NCI-H524 (cell line): ENCODE results near the gene KRTAP10-8.
"Not testable (repeated sequence)": the region's sequence is repeated elsewhere in the genome, so short reads cannot be mapped to it uniquely, and the experiment has no call there.

ENCODE experiments used
- DNase-seq, 2 experiments: peaks; one replicate each; lab custom pipeline; 2025; lab: John Stamatoyannopoulos, UW

Gene KRTAP10-8

DNA sequence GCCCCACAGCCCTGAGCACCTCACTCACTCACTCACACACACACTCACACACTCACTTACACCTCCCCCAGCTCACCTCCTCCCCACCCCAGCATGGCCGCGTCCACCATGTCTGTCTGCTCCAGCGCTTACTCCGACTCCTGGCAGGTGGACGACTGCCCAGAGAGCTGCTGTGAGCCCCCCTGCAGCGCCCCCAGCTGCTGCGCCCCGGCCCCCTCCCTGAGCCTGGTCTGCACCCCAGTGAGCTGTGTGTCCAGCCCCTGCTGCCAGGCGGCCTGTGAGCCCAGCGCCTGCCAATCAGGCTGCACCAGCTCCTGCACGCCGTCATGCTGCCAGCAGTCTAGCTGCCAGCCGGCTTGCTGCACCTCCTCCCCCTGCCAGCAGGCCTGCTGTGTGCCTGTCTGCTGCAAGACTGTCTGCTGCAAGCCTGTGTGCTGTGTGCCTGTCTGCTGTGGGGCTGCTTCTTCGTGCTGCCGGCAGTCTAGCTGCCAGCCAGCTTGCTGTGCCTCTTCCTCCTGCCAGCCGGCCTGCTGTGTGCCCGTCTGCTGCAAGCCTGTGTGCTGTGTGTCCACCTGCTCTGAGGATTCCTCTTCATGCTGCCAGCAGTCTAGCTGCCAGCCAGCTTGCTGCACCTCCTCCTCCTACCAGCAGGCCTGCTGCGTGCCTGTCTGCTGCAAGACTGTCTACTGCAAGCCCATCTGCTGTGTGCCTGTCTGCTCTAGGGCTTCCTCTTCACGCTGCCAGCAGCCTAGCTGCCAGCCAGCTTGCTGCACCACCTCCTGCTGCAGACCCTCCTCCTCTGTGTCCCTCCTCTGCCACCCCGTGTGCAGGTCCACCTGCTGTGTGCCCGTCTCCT lies 34.7 kb downstream of the KRTAP10-8 start, which contains the start of gene KRTAP10-11:
Gene KRTAP10-11 (plus strand): TSS at position 49 of the 856 bp plus-strand sequence. CDS start 45 bp downstream, at position 94.
- peak in 1 of 2 experiments; percentile 24 for DNase-seq

- peak; percentile 42 to 67 for DNase-seq
Measured at GRCh38 chr21:44647222-44647552, 35.3 kb downstream of the KRTAP10-8 start.

- DNase-seq, result no peak
Measured at GRCh38 chr21:44648557-44649311, 36.9 kb downstream of the KRTAP10-8 start.

GRCh38 chr21:44649521-44650100 lies 37.7 kb downstream of the KRTAP10-8 start:
- DNase-seq, result no peak

DNA sequence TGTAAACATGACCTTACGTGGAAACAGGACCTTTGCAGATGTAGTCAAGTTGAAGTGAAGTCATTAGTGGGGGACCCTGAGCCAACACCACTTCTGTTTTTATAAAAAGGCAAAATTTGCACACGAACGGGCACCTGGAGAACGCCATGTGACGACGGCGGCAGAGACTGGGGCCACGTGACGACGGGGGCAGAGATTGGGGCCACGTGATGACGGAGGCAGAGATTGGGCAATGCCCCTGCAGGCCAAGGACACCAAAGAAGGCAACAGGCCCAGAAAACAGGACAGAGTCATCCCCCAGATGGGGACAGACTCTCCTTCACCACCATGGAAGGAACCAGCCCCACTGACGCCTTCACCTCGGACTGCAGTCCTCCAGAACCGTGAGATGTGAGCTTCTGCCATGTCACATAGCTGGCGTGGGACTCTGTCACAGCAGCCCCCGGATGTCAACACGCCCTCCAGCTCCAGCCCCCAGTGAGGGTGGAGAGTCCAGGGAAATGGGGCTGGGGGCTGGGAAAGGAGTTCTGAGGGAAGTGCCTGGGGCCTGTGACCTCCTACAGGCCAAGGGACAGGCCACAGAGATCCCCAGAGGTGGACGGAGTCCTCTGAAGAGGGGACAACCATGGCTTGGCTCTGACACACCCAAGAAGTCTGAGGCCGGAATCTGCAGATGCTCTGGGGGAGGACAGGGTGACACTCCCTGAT lies 38.5 kb downstream of the KRTAP10-8 start:
- DNase-seq, result no peak

DNA sequence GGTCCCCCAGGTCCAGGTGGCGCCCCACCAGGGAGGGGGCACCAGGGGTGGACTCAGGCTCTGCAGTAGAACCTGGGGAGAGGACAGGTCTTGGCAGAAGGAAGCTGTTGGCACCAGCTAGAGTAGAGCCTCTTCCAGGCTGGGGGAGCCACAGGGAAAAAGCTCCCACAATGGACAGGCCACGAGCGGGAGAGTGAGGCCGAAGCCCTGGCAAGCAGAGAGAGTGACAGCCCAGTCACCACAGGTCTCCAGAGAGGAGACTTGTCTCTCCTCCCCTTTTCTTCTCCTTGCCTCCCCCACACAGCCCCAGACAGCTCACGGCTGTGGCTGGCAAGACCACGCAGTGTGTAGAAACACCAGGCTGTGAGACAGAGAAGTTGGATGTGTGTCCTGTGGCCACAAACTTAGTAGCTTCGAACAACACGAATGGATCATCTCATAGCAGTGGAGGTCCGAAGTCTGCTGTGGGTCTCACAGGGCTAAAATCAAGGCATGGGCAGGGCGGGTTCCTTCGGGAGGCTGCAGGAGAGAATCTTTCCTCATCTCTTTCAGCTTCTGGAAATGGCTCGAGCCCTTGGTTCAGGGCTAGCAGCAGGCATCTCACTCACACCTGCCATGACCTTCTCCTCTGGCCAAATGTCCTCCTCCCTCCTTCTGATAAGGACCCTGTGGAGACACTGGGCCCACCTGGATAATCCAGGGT lies 39.2 kb downstream of the KRTAP10-8 start:
- DNase-seq, result no peak

DNA sequence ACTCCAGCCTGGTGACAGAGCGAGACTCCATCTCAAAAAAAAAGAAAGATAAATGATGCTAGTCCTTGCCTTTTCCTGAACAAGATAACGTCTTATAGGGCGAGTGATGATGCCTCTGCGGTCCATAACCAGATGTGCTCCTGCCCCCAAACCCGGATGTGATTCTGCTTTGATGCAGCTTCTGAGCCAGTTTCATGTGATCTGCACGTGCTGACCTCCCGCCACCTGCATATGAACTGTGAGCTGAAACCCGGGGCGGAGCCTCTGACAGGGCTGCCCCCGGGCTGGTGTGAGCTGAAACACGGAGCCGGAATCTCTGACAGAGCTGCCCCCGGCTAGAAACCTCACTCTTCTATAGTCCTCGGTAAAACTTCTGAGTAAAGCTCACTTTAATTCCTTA lies 41.2 kb downstream of the KRTAP10-8 start:
- no peak for DNase-seq

DNA sequence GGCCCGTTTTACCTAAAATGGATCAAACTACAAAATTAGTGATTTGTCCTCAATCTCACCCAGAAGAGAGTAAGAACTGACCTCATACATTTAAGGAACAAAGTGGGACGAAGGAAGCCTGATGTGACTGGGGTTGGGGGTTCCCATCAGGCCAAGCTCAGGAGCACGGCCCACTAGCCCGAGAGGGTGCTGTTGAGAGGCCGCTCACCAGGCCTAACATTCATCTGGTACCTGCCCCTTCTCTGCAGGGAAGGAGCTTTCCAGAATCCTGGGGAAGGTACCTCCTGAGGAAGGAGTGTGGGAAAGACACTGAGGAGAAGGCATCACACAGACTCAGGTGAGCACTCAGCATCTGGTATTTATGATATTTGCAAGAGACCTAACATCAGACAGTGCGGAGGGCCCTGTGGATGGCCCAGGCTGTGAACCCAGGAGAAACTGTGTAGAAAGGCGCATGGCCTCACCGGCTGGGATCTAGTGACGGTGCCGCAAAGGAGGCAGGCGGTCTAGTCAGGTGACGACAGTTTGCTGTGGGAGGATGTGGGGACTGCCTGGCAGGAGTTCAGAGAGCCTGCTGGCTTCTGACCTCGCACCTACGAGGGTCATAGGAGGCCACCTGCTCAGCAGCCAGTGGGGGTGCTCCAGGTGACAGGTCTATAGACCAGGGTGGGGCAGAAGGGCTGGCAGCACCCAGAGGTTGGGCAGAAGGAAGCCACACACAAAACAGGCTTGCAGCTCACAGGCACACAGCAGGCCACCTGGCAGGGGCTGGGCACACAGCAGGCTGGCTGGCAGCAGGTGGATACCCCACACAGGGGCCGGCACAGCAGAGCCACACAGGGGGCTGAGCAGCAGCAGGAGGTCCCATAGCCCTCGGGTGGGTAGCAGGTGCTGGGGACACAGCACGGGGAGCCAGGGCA lies 42.0 kb downstream of the KRTAP10-8 start:
- no peak for DNase-seq

DNA sequence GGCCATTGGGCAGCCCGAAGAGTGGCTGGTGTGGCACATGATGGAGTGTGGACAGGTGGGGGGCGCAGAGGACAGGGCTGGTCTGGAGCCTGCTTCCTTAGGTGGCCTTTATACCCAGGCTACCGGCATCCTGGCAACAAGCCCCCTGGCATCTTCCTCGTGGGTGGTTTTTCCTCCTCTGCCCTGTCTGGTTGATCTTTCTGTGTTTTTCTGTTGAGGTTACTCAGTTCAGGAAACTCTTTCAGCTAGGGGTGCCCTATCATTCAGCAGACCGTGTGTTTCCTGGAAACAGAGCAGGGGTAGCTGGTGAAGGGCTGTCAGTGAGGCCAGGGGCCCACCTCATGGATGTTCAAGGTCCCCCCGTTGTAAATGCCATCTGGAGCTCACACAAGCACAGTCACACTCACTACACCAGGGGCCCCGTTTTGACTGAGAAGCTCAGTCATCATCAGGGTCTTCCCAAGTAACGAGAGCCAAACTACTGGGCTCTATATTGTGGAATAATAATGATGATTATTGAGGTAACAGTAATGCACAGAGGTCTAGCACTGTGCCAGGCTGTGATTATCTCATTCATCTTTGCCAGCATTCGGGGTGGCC lies 42.8 kb downstream of the KRTAP10-8 start, which contains the start of gene KRTAP12-4:
Gene KRTAP12-4 (minus strand): TSS at position 84 of the 600 bp plus-strand sequence. CDS start 45 bp downstream, at position 39.
- no peak for DNase-seq

- no peak for DNase-seq
Measured at GRCh38 chr21:44656868-44657267, 45.0 kb downstream of the KRTAP10-8 start.

- DNase-seq, result no peak
Measured at GRCh38 chr21:44657635-44658540, 46.0 kb downstream of the KRTAP10-8 start, which contains the start of gene KRTAP12-3. KRTAP12-3 (plus strand) TSS chr21:44657932; CDS start chr21:44657980, 48 bp downstream.

DNA sequence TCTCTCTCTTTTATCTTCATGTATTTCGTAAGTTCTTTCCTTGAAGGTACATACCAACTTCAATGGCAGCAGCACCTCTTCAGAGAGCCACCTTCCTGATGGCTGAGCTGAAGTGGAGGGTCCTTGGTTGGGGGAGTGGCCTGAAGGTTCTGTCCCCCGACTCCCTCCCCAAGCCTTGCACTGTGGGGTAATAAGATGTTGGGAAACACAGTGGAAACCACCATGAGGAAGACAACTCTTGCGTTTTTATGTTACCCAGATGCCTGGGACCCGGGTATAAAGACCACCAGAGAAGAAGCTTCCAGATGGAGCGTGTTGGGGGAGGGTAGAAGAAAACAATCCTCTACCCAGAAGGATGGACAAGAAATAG lies 46.6 kb downstream of the KRTAP10-8 start:
- DNase-seq, result no peak

DNA sequence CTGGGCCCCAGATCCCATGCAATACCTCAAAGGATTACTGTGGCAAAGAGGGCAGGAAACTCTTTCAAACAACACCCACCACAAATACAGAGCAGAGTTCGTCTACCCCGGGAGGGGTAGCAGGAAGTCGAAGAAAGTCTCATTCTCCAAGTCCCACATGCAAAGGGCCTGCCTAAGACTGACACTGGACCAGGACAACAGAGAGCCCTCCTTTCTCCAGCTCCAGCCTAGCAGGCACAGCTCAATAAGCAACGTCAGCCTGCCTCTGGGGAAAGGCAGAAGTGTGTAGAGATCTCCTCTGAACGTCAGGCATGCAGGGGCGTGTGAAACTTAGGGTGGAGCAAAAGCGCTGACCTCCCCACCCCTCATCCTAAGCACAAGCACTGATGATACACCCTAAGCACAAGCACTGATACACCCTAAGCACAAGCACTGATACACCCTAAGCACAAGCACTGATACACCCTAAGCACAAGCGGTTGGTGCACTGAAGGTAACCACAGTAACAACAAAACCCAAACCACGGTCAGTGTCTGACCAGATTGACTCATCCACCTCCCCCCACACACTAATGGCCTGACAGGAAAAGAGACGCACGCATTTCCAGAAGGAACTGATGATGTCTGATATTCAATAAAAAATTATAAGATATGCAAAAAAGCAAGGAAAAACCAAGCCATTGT lies 47.2 kb downstream of the KRTAP10-8 start:
- no peak for DNase-seq

GRCh38 chr21:44661567-44661966 lies 49.7 kb downstream of the KRTAP10-8 start:
- DNase-seq, result not testable (repeated sequence)
